SK-N-DZ (cell line): Measurements from ENCODE around the gene ACD. TPM values are rescaled to one million over a fixed set of nuclear protein-coding genes. Genes with fewer than 3 reads are reported as not detected.
A peak's percentile ranks its signal among the peaks of the same experiment; 100 is the strongest.
"Not testable (repeated sequence)": the region's sequence is repeated elsewhere in the genome, so short reads cannot be mapped to it uniquely, and the experiment has no call there.

Experiments used
- DNase-seq: peaks from one replicate; pipeline ENCODE4 v3.0.0-alpha.2; 2015; ENCODE audit warnings: low spot score
- polyA plus RNA-seq, 2 experiments: library from polyadenylated mRNA; depleted of rRNA; stranded (reverse); fragments of >200 nt; gene quantifications; 2 replicates each; pipeline ENCODE4 v1.2.3, GENCODE V29; 2014

ACD gene
- polyA plus RNA-seq (2014; cell fraction: cytosol; rRNA removed) = 78.8 and 84.8 TPM in 2 replicates
- polyA plus RNA-seq (2014; cell fraction: nucleus; rRNA removed) = 168 and 203 TPM in 2 replicates

GRCh38 chr16:67659675-67660563 lies at the start of gene ACD:
Gene ACD, minus strand, starts transcription at chr16:67660260. Its CDS starts 40 bp downstream, at chr16:67660220.
- peak; percentile 92 for DNase-seq

- DNase-seq = no peak
Measured at GRCh38 chr16:67709050-67709449, 49.0 kb upstream of the ACD start.

GRCh38 chr16:67708368-67708771 lies 48.3 kb upstream of the ACD start:
- DNase-seq = no peak

- no peak for DNase-seq
Measured at GRCh38 chr16:67707790-67708189, 47.7 kb upstream of the ACD start.

GRCh38 chr16:67707210-67707609 lies 47.1 kb upstream of the ACD start:
- DNase-seq = no peak

GRCh38 chr16:67704110-67704509 lies 44.0 kb upstream of the ACD start:
- no peak for DNase-seq

- DNase-seq = no peak
Measured at GRCh38 chr16:67703626-67704025, 43.6 kb upstream of the ACD start.

- DNase-seq = no peak
Measured at GRCh38 chr16:67702130-67702529, 42.1 kb upstream of the ACD start.

- no peak for DNase-seq
Measured at GRCh38 chr16:67701420-67701819, 41.4 kb upstream of the ACD start.

- no peak for DNase-seq
Measured at GRCh38 chr16:67699265-67699664, 39.2 kb upstream of the ACD start.

GRCh38 chr16:67697422-67698185 lies 37.5 kb upstream of the ACD start:
- DNase-seq = no peak

- DNase-seq = no peak
Measured at GRCh38 chr16:67694611-67695010, 34.6 kb upstream of the ACD start.

- DNase-seq = not testable (repeated sequence)
Measured at GRCh38 chr16:67693517-67694285, 33.6 kb upstream of the ACD start.

- no peak for DNase-seq
Measured at GRCh38 chr16:67685388-67686112, 25.5 kb upstream of the ACD start.

- no peak for DNase-seq
Measured at GRCh38 chr16:67683767-67684166, 23.7 kb upstream of the ACD start.

GRCh38 chr16:67679935-67680897 lies 20.2 kb upstream of the ACD start:
- no peak for DNase-seq

- no peak for DNase-seq
Measured at GRCh38 chr16:67678354-67679023, 18.4 kb upstream of the ACD start.

GRCh38 chr16:67677712-67678111 lies 17.7 kb upstream of the ACD start:
- no peak for DNase-seq

- no peak for DNase-seq
Measured at GRCh38 chr16:67676939-67677338, 16.9 kb upstream of the ACD start.
